ENCODE results near the gene ZNF17.

- TF ChIP-seq POLR2A (IDR thresholded peaks at IDR 0.05) (no peak), CTCF (IDR thresholded peaks at IDR 0.05) (no peak)
Measured at GRCh38 chr19:57377498-57378146, 33.3 kb upstream of the ZNF17 start.

Measured in stomach (tissue), 4 donors.